Transverse colon (tissue), 4 donors: ENCODE results near the gene IFITM2. TPM values are rescaled to one million over a fixed set of nuclear protein-coding genes. Genes with fewer than 3 reads are reported as not detected.
"Not testable (repeated sequence)": the region's sequence is repeated elsewhere in the genome, so short reads cannot be mapped to it uniquely, and the experiment has no call there.

Source experiments
- DNase-seq: peaks from one replicate; pipeline ENCODE4 v3.0.0-alpha.2; 2019
- H3K27ac ChIP-seq, 4 donors: fragments of 200-600 bp; sonication (generic); 2 replicates each; pipeline ENCODE4 v1.5.1; 2016 to 2018; ENCODE audit warnings: inconsistent platforms in 4 of 4
- H3K27me3 ChIP-seq: fragments of 200-600 bp; sonication (generic); 2 replicates; pipeline ENCODE4 v1.5.1; 2017; ENCODE audit warnings: inconsistent platforms
- H3K36me3 ChIP-seq, 4 donors: fragments of 200-600 bp; sonication (generic); 2 replicates each; pipeline ENCODE4 v1.5.1; 2017 to 2019; ENCODE audit warnings: inconsistent platforms in 4 of 4
- H3K4me1 ChIP-seq, 4 donors: fragments of 200-600 bp; sonication (generic); 2 replicates each; pipeline ENCODE4 v1.5.1; 2017 to 2020; ENCODE audit warnings: inconsistent platforms in 4 of 4
- H3K4me3 ChIP-seq, 4 donors: fragments of 200-600 bp; sonication (generic); 1 replicate in 1 of 4; 2 replicates in 3 of 4; pipeline versions ENCODE4 v1.5.1 to v1.6.1; 2017 to 2019; ENCODE audit warnings: inconsistent platforms in 4 of 4
- H3K9me3 ChIP-seq, 2 donors: fragments of 200-600 bp; sonication (generic); 2 replicates each; pipeline ENCODE4 v1.5.1; 2017 to 2019; ENCODE audit warnings: inconsistent platforms in 2 of 2
- EP300 ChIP-seq: sonication (generic); formaldehyde crosslinking; IDR thresholded peaks from one replicate; pipeline ENCODE4 v1.6.1; 2017; ENCODE audit warnings: antibody characterized with exemption, low read depth
- POLR2A ChIP-seq: fragments of 450-650 bp; IDR thresholded peaks from one replicate; pipeline ENCODE4 v1.6.1; 2016; ENCODE audit warnings: antibody characterized with exemption, mild to moderate bottlenecking, moderate library complexity
- POLR2AphosphoS5 ChIP-seq, 3 donors: sonication (generic); formaldehyde crosslinking; IDR thresholded peaks; one replicate each; pipeline ENCODE4 v1.6.1; 2016; ENCODE audit warnings: antibody characterized with exemption in 3 of 3
- WGBS, 2 donors: methylation state at CpG; one replicate each; pipeline ENCODE4 v1.1.5; 2018; ENCODE audit warnings: low coverage in 1 of 2; 5-methylcytosine and 5-hydroxymethylcytosine counted together
- in situ Hi-C, 4 donors: fragments of 200-750 bp; cut with MboI; loops; one replicate each; pipeline versions ENCODE4 v1.15.0 to v1.15.1; 2017; ENCODE audit warnings: low sequenced_read_pairs in 3 of 4, low pct_ligation_motif_present in 1 of 4, low pct_unique_long_range_greater_than_20kb in 1 of 4
- intact Hi-C: fragments of 100-400 bp; cut with DNase I; formaldehyde crosslinking; loops from one replicate; pipeline ENCODE4 v1.15.1; 2023; ENCODE audit warnings: low total_unique reads
- total RNA-seq, 4 donors: library from RNA; depleted of rRNA; stranded (reverse); fragments of >200 nt; gene quantifications; one replicate each; pipeline ENCODE4 v1.1.0, GENCODE V29; 2016
- TF ChIP-seq, protein P1 (sequence below), 5 experiments: fragments of 200-600 bp in 3 of 5; fragments of 450-650 bp in 2 of 5; sonication (generic) in 3 of 5; IDR thresholded peaks; 1 replicate in 2 of 5; 2 replicates in 3 of 5; pipeline ENCODE4 v1.5.1; 2016 to 2017; ENCODE audit warnings: antibody characterized with exemption in 5 of 5, inconsistent platforms in 3 of 5, mild to moderate bottlenecking in 2 of 5, moderate library complexity in 1 of 5

Gene IFITM2
- total RNA-seq, 4 donors from 2014 or later = 19.1 to 78.6 (median 49.8) TPM

DNA sequence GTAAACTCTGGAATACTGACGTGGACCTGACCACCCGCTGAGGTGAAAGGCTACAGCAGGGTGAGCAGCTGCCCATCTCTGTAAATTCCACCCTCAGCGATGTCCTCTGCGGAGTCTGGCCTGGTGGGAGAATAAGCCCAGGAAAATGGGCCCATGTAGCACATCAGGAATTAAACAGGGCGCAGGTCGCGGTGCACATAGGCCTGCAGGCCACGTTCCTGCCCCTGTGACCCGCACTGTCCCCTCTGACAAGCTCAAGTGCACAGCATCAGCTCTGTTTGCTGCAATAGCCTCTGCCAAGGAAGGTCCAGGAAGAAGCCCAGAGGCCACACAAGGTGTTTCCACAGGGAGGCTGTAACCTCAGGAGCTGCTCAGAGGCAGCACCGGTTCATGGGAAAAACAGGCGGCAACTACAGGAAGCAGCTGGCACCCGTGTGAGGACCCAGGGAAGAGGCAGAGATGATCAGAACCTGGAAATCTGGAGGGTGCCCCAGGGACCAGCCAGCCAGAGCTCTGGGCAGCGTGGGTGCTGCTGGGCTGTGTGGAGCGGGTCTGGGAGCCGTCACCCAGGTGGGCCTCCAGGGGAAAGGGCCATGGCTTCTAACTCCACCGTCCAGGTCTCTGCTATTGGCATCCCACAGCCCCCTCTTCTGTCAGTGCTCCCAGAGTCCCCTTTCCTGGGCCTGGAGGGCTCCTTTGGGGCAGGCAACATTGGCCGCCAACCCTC, 808 bp upstream of the IFITM2 start:
- in situ Hi-C loops = loop anchor here in 1 of 4 donors (5.0 kb wide), 1 partner anchor 60 kb away; the partner anchor contains the start of gene B4GALNT4
- Histone ChIP-seq H3K36me3 (no peaks in the 10 kb centered on the region), H3K4me1 (peaks cover 12 to 26% (median 13%) of the 10 kb centered on the region in 4 donors), H3K9me3 (no peaks in the 10 kb centered on the region), H3K27me3 (no peaks in the 10 kb centered on the region), H3K27ac (peak overlapping the region; percentile 40 to 89 (median 81)), H3K4me3 (no peak overlapping the region)
- no peak for TF ChIP-seq POLR2A
- no peak for TF ChIP-seq POLR2AphosphoS5 (IDR thresholded peaks at IDR 0.05)
- no peak for TF ChIP-seq EP300
- TF ChIP-seq, protein P1, sequence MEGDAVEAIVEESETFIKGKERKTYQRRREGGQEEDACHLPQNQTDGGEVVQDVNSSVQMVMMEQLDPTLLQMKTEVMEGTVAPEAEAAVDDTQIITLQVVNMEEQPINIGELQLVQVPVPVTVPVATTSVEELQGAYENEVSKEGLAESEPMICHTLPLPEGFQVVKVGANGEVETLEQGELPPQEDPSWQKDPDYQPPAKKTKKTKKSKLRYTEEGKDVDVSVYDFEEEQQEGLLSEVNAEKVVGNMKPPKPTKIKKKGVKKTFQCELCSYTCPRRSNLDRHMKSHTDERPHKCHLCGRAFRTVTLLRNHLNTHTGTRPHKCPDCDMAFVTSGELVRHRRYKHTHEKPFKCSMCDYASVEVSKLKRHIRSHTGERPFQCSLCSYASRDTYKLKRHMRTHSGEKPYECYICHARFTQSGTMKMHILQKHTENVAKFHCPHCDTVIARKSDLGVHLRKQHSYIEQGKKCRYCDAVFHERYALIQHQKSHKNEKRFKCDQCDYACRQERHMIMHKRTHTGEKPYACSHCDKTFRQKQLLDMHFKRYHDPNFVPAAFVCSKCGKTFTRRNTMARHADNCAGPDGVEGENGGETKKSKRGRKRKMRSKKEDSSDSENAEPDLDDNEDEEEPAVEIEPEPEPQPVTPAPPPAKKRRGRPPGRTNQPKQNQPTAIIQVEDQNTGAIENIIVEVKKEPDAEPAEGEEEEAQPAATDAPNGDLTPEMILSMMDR (IDR thresholded peaks at IDR 0.05) = no peak
- 94 to 96% methylated on average over 4 to 17 of the region's 17 CpGs for WGBS, 2 donors
- no peak for DNase-seq
- intact Hi-C loops = loop anchor here (5.0 kb wide), 1 partner anchor 50 kb away; no protein-coding TSS in a partner anchor

- peaks cover 22 to 45% (median 29%) of the 10 kb centered on the region in 4 donors for H3K4me1 ChIP-seq
- intact Hi-C loops = loop anchor here (5.0 kb wide), 1 partner anchor 48 kb away; no protein-coding TSS in a partner anchor
- H3K27ac ChIP-seq = peak overlapping the region; percentile 69 to 89 (median 78)
Measured at GRCh38 chr11:308740-309665, 1.4 kb downstream of the IFITM2 start.

DNA sequence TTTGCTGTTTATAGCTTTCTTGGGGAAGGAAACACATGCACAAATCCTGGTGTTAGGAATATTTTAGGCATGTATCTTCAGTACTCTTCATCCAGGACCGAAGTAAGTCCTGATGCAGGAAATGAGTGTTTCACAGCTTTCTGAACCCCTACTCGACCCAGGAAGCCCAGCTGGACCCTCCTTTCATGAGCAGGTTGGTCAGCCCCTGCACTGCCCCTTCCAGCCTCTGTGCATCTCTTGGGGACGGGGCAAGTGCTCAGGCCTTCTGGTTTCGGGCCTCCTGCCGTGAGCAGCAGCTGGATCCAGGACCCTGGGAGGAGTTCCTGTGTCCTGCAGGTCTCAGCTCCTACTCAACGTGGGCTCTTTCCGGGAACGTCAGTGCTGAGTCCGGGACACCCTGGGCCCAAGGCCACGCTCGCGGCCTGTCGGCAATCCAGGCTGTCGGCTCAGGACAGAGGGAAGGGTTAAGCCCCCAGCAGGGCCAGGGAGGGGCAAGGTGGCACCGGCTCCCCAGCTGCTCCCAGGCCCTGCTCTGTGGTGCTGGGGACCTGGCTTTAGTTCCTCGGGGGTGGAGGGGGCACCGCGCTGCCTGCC, 2.5 kb downstream of the IFITM2 start:
- intact Hi-C loops (loop anchor here (5.0 kb wide), 1 partner anchor 47 kb away; no protein-coding TSS in a partner anchor), in situ Hi-C loops (loop anchor here in 1 of 4 donors (5.0 kb wide), 1 partner anchor 57 kb away; the partner anchor contains the start of gene B4GALNT4)
- Histone ChIP-seq H3K27ac (peak overlapping the region; percentile 69 to 89 (median 78)), H3K4me3 (peak overlapping the region; percentile 16 to 50 (median 24)), H3K4me1 (peaks cover 22 to 46% (median 29%) of the 10 kb centered on the region in 4 donors)
- H3K36me3 ChIP-seq, H3K27me3 ChIP-seq, H3K9me3 ChIP-seq, DNase-seq: not testable (repeated sequence)
- WGBS, 2 donors = 16% methylated on average over 5 of the region's 18 CpGs; no CpG with 5 or more reads in 1 of the 2 donors

More at GRCh38 chr11:308740-309665, 1.4 kb downstream of the IFITM2 start:
- 56 to 58% methylated on average over 14 to 24 of the region's 24 CpGs for WGBS, 2 donors
- H3K9me3 ChIP-seq, DNase-seq, H3K36me3 ChIP-seq, H3K27me3 ChIP-seq: not testable (repeated sequence)
- H3K4me3 ChIP-seq = peak overlapping the region in 3 of 4 donors; percentile 26 to 50 (median 32)
- in situ Hi-C loops = loop anchor here in 1 of 4 donors (5.0 kb wide), 1 partner anchor 58 kb away; the partner anchor contains the start of gene B4GALNT4

- intact Hi-C loops = not testable (repeated sequence)
- H3K4me3 ChIP-seq = peak overlapping the region in 3 of 4 donors; percentile 16 to 37 (median 23)
Measured at GRCh38 chr11:311013-311748, 3.6 kb downstream of the IFITM2 start.

More at GRCh38 chr11:311013-311748, 3.6 kb downstream of the IFITM2 start:
- in situ Hi-C loops, DNase-seq, H3K27me3 ChIP-seq, H3K36me3 ChIP-seq, H3K9me3 ChIP-seq: not testable (repeated sequence)
- H3K4me1 ChIP-seq = peaks cover 22 to 54% (median 39%) of the 10 kb centered on the region in 4 donors
- 11% methylated on average over 11 of the region's 71 CpGs; no CpG with 5 or more reads in 1 of the 2 donors for WGBS, 2 donors
- peak overlapping the region; percentile 88 to 90 (median 89) for H3K27ac ChIP-seq
